Panc1 (cell line): Measurements from ENCODE around the gene G6PC2.

Experiments
- CTCF ChIP-seq: fragments of 450-650 bp; IDR thresholded peaks from 2 replicates; pipeline ENCODE4 v1.5.1; 2017; ENCODE audit warnings: mild to moderate bottlenecking
- POLR2AphosphoS5 ChIP-seq: IDR thresholded peaks from 2 replicates; pipeline ENCODE4 v1.6.1; 2012; ENCODE audit warnings: mild to moderate bottlenecking, low read depth, low read length, moderate library complexity
- REST ChIP-seq, 2 experiments: IDR thresholded peaks; 2 replicates each; pipeline ENCODE4 v1.6.1; 2011 to 2012; ENCODE audit warnings: low read depth in 2 of 2, control low read depth in 1 of 2, low read length in 1 of 2, mild to moderate bottlenecking in 1 of 2, moderate library complexity in 1 of 2; ENCODE audit not compliant: insufficient read depth in 1 of 2

- TF ChIP-seq CTCF (no peak), POLR2AphosphoS5 (no peak), REST (IDR thresholded peaks at IDR 0.05; ENCODE audit: insufficient read depth in 1 of 2, low read depth in 2 of 2, low read length in 1 of 2) (no peak)
Measured at GRCh38 chr2:168904358-168904757, 3.3 kb downstream of the G6PC2 start.
